Activated CD8-positive, alpha-beta memory T cell treated with anti-CD3 and anti-CD28 coated beads, Interleukin-2, amount 50 U/mL, for 1 hour (primary cell): ENCODE data around the gene AMOTL1.
"Not testable (repeated sequence)": the region's sequence is repeated elsewhere in the genome, so short reads cannot be mapped to it uniquely, and the experiment has no call there.

Source experiments
- DNase-seq: peaks from one replicate; pipeline ENCODE4 v3.0.0-alpha.2; 2020; ENCODE audit errors: extremely low read depth

The AMOTL1 gene

GRCh38 chr11:94793822-94794221 is 25.7 kb downstream of the AMOTL1 start:
- DNase-seq, result no peak

GRCh38 chr11:94794287-94795168 is 26.4 kb downstream of the AMOTL1 start:
- no peak for DNase-seq

GRCh38 chr11:94795476-94796189 is 27.5 kb downstream of the AMOTL1 start:
- DNase-seq, result no peak

GRCh38 chr11:94796190-94796580 is 28.0 kb downstream of the AMOTL1 start:
- DNase-seq, result no peak

- DNase-seq, result no peak
Measured at GRCh38 chr11:94796863-94797262, 28.7 kb downstream of the AMOTL1 start.

- DNase-seq, result no peak
Measured at GRCh38 chr11:94799726-94800125, 31.6 kb downstream of the AMOTL1 start.

- no peak for DNase-seq
Measured at GRCh38 chr11:94800414-94800813, 32.3 kb downstream of the AMOTL1 start.

- no peak for DNase-seq
Measured at GRCh38 chr11:94801866-94802460, 33.8 kb downstream of the AMOTL1 start.

GRCh38 chr11:94802501-94802900 is 34.3 kb downstream of the AMOTL1 start:
- DNase-seq, result no peak

- DNase-seq, result no peak
Measured at GRCh38 chr11:94803491-94803890, 35.3 kb downstream of the AMOTL1 start.

- DNase-seq, result no peak
Measured at GRCh38 chr11:94804874-94805273, 36.7 kb downstream of the AMOTL1 start.

- DNase-seq, result no peak
Measured at GRCh38 chr11:94806014-94806413, 37.9 kb downstream of the AMOTL1 start.

- no peak for DNase-seq
Measured at GRCh38 chr11:94806419-94806818, 38.3 kb downstream of the AMOTL1 start.

GRCh38 chr11:94809251-94809650 is 41.1 kb downstream of the AMOTL1 start:
- no peak for DNase-seq

GRCh38 chr11:94812724-94813720 is 44.9 kb downstream of the AMOTL1 start:
- DNase-seq, result not testable (repeated sequence)

GRCh38 chr11:94814272-94814976 is 46.3 kb downstream of the AMOTL1 start:
- DNase-seq, result no peak

- DNase-seq, result no peak
Measured at GRCh38 chr11:94815705-94816344, 47.7 kb downstream of the AMOTL1 start.

GRCh38 chr11:94820480-94820879 is 52.3 kb downstream of the AMOTL1 start:
- DNase-seq, result no peak

- DNase-seq, result no peak
Measured at GRCh38 chr11:94821439-94821838, 53.3 kb downstream of the AMOTL1 start.

- no peak for DNase-seq
Measured at GRCh38 chr11:94822080-94822479, 53.9 kb downstream of the AMOTL1 start.
